Liver (tissue), 9 donors: Measurements from ENCODE around the gene AHI1. TPM values are rescaled to one million over a fixed set of nuclear protein-coding genes. Genes with fewer than 3 reads are reported as not detected.

Experiments
- DNase-seq: peaks from one replicate; pipeline ENCODE4 v3.0.0-alpha.2; 2017; ENCODE audit warnings: low spot score
- H3K27ac ChIP-seq, 2 donors: one replicate each; pipeline ENCODE4 v1.7.0; 2013; ENCODE audit warnings: inconsistent platforms in 2 of 2, low read length in 2 of 2, control low read depth in 1 of 2, low read depth in 1 of 2, mild to moderate bottlenecking in 1 of 2
- H3K27me3 ChIP-seq, 4 donors: one replicate each; pipeline versions ENCODE4 v1.6.1 to v1.7.0; 2013; ENCODE audit warnings: low read length in 3 of 4, inconsistent platforms in 1 of 4, mild to moderate bottlenecking in 1 of 4, moderate library complexity in 1 of 4; ENCODE audit not compliant: control insufficient read depth in 4 of 4, insufficient read depth in 4 of 4
- H3K36me3 ChIP-seq, 4 donors: one replicate each; pipeline versions ENCODE4 v1.6.1 to v1.7.0; 2013; ENCODE audit warnings: low read length in 3 of 4, mild to moderate bottlenecking in 3 of 4, low read depth in 1 of 4, moderate library complexity in 1 of 4; ENCODE audit not compliant: control insufficient read depth in 4 of 4, insufficient read depth in 3 of 4
- H3K4me1 ChIP-seq, 4 donors: one replicate each; pipeline versions ENCODE4 v1.6.1 to v1.7.0; 2013; ENCODE audit warnings: low read length in 3 of 4, mild to moderate bottlenecking in 3 of 4, moderate library complexity in 1 of 4; ENCODE audit not compliant: control insufficient read depth in 4 of 4, insufficient read depth in 4 of 4
- H3K4me3 ChIP-seq, 3 donors: one replicate each; pipeline versions ENCODE4 v1.6.1 to v1.7.0; 2013; ENCODE audit warnings: low read length in 3 of 3, control low read depth in 1 of 3, low read depth in 1 of 3, mild to moderate bottlenecking in 1 of 3
- H3K9ac ChIP-seq, 2 donors: one replicate each; pipeline ENCODE4 v1.7.0; 2013; ENCODE audit warnings: low read length in 2 of 2, mild to moderate bottlenecking in 2 of 2, moderate library complexity in 2 of 2, control low read depth in 1 of 2, low read depth in 1 of 2
- H3K9me3 ChIP-seq, 4 donors: one replicate each; pipeline versions ENCODE4 v1.6.1 to v1.7.0; 2013; ENCODE audit warnings: low read length in 3 of 4; ENCODE audit not compliant: control insufficient read depth in 4 of 4
- CTCF ChIP-seq: fragments of 150-350 bp; IDR thresholded peaks from 2 replicates; pipeline ENCODE4 v1.5.1; 2017; ENCODE audit warnings: improper control_type of control experiment, low read depth, low read length; ENCODE audit not compliant: missing input control
- FOXA1 ChIP-seq: IDR thresholded peaks from 2 replicates; pipeline ENCODE4 v1.6.1; 2016; ENCODE audit warnings: antibody characterized with exemption
- GABPA ChIP-seq, 2 donors: IDR thresholded peaks in 1 of 2; conservative IDR thresholded peaks in 1 of 2; 2 replicates each; pipeline ENCODE4 v1.6.1; 2016; ENCODE audit warnings: antibody characterized with exemption in 2 of 2, mild to moderate bottlenecking in 1 of 2, moderate library complexity in 1 of 2
- HNF4G ChIP-seq: IDR thresholded peaks from 2 replicates; pipeline ENCODE4 v1.6.1; 2016; ENCODE audit warnings: antibody characterized with exemption
- JUND ChIP-seq, 2 donors: IDR thresholded peaks; 2 replicates each; pipeline ENCODE4 v1.6.1; 2016; ENCODE audit warnings: antibody characterized with exemption in 2 of 2
- RAD21 ChIP-seq, 2 donors: IDR thresholded peaks; 2 replicates each; pipeline ENCODE4 v1.6.1; 2016; ENCODE audit warnings: antibody characterized with exemption in 2 of 2, mild to moderate bottlenecking in 2 of 2
- SP1 ChIP-seq: IDR thresholded peaks from 2 replicates; pipeline ENCODE4 v1.6.1; 2018; ENCODE audit warnings: antibody characterized with exemption, mild to moderate bottlenecking
- TAF1 ChIP-seq: conservative IDR thresholded peaks from 2 replicates; pipeline ENCODE4 v1.6.1; 2016; ENCODE audit warnings: antibody characterized with exemption, mild to moderate bottlenecking
- YY1 ChIP-seq: IDR thresholded peaks from 2 replicates; pipeline ENCODE4 v1.6.1; 2016; ENCODE audit warnings: antibody characterized with exemption, mild to moderate bottlenecking
- ZBTB33 ChIP-seq: IDR thresholded peaks from 2 replicates; pipeline ENCODE4 v1.6.1; 2016; ENCODE audit warnings: antibody characterized with exemption
- WGBS: extraction: QIAGEN DNeasy Blood & Tissue Kit; methylation state at CpG from one replicate; pipeline ENCODE4 v1.1.7; 2013; 5-methylcytosine and 5-hydroxymethylcytosine counted together
- polyA plus RNA-seq, 2 donors: library from polyadenylated mRNA; stranded (reverse) in 1 of 2; unstranded in 1 of 2; fragments of 200-250 nt in 1 of 2; fragments of >200 nt in 1 of 2; fragmentation: Nextera tagmentation in 1 of 2; extraction: Ambion mirVana in 1 of 2; gene quantifications; one replicate each; pipeline versions ENCODE4 v1.2.1 to v1.2.3, GENCODE V29; 2013 to 2015
- total RNA-seq, 2 donors: library from RNA; depleted of rRNA; stranded (reverse); fragments of >200 nt; gene quantifications; one replicate each; pipeline ENCODE4 v1.2.3, GENCODE V29; 2014
- TF ChIP-seq, protein P1 (sequence below): IDR thresholded peaks from 2 replicates; pipeline ENCODE4 v1.6.1; 2016; ENCODE audit warnings: antibody characterized with exemption, mild to moderate bottlenecking
- TF ChIP-seq, protein P2 (sequence below): IDR thresholded peaks from 2 replicates; pipeline ENCODE4 v1.6.1; 2016; ENCODE audit warnings: antibody characterized with exemption
- donor health status: healthy.
- donor health status: healthy.
- donor health status: healthy.
- donor health status: healthy.
- donor health status: healthy.

Gene AHI1
- total and polyA plus RNA-seq, 4 donors, result 2.0 to 14.4 (median 9.0) TPM

DNA sequence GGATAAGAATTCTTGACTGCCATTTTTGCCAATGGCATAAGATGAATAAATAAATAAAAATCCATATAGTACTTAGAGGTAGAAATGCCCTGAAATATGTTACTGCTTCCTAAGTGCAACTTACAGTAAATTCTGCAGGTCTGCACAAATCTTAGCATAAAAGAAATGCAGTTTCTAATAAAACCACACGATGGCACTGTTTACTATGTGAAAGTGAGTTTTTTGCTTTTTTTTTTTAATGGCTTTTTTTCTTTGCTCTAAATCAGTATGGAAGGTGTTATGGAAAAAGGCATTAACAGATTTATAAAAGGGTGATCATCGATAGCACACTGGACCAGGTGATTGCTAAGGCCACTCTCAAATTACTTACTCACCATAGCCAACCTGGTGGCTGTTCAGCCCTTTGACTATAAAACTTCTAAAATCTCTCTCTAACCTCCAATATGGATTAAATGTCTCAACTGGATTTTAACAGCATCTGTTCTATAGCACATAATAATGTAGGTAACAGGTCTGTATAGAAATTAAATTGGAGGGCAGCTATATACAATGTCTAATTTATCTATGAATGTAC lies 45.8 kb downstream of the AHI1 start:
- peak; percentile 85 for TF ChIP-seq RAD21 (IDR thresholded peaks at IDR 0.05)
- no peak for TF ChIP-seq ZBTB33
- peak; percentile 73 for TF ChIP-seq CTCF
- H3K9ac ChIP-seq, result no peak overlapping the region
- H3K27ac ChIP-seq, result no peak overlapping the region
- WGBS, result 15% methylated on average over 2 of the region's 2 CpGs
- H3K36me3 ChIP-seq, result no peaks in the 10 kb centered on the region
- no peak for DNase-seq
- peaks cover 0 to 6% (median 3%) of the 10 kb centered on the region in 4 donors for H3K4me1 ChIP-seq
- no peaks in the 10 kb centered on the region for H3K9me3 ChIP-seq
- no peak overlapping the region for H3K4me3 ChIP-seq
- H3K27me3 ChIP-seq, result no peaks in the 10 kb centered on the region

- H3K9ac ChIP-seq, result no peak overlapping the region
- 91% methylated on average over 5 of the region's 5 CpGs for WGBS
- TF ChIP-seq SP1 (no peak), RAD21 (IDR thresholded peaks at IDR 0.05) (no peak), JUND (IDR thresholded peaks at IDR 0.05) (no peak), HNF4G (no peak), GABPA (IDR thresholded peaks at IDR 0.05 in 1 of 2, conservative IDR thresholded peaks at IDR 0.05 in 1 of 2) (no peak), TAF1 (no peak), FOXA1 (no peak), YY1 (no peak)
- TF ChIP-seq, protein P1, sequence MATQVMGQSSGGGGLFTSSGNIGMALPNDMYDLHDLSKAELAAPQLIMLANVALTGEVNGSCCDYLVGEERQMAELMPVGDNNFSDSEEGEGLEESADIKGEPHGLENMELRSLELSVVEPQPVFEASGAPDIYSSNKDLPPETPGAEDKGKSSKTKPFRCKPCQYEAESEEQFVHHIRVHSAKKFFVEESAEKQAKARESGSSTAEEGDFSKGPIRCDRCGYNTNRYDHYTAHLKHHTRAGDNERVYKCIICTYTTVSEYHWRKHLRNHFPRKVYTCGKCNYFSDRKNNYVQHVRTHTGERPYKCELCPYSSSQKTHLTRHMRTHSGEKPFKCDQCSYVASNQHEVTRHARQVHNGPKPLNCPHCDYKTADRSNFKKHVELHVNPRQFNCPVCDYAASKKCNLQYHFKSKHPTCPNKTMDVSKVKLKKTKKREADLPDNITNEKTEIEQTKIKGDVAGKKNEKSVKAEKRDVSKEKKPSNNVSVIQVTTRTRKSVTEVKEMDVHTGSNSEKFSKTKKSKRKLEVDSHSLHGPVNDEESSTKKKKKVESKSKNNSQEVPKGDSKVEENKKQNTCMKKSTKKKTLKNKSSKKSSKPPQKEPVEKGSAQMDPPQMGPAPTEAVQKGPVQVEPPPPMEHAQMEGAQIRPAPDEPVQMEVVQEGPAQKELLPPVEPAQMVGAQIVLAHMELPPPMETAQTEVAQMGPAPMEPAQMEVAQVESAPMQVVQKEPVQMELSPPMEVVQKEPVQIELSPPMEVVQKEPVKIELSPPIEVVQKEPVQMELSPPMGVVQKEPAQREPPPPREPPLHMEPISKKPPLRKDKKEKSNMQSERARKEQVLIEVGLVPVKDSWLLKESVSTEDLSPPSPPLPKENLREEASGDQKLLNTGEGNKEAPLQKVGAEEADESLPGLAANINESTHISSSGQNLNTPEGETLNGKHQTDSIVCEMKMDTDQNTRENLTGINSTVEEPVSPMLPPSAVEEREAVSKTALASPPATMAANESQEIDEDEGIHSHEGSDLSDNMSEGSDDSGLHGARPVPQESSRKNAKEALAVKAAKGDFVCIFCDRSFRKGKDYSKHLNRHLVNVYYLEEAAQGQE, result no peak
- TF ChIP-seq, protein P2, sequence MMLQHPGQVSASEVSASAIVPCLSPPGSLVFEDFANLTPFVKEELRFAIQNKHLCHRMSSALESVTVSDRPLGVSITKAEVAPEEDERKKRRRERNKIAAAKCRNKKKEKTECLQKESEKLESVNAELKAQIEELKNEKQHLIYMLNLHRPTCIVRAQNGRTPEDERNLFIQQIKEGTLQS, result no peak
- H3K27ac ChIP-seq, result no peak overlapping the region
- H3K36me3 ChIP-seq, result peaks cover 0 to 5% (median under 1%) of the 10 kb centered on the region in 4 donors
- no peak for DNase-seq
- no peaks in the 10 kb centered on the region for H3K9me3 ChIP-seq
- no peak overlapping the region for H3K4me3 ChIP-seq
- no peaks in the 10 kb centered on the region for H3K27me3 ChIP-seq
- no peaks in the 10 kb centered on the region for H3K4me1 ChIP-seq
These were observed 48.3 kb downstream of the AHI1 start for GRCh38 chr6:135449246-135449645.
